DMS53 treated with DMSO at 0.1 percent for 48 hours (cell line): ENCODE data around the gene PRDM16.

Experiments
- DNase-seq: peaks from one replicate; lab custom pipeline; 2025; ENCODE audit not compliant: unreplicated experiment; lab: John Stamatoyannopoulos, UW

Gene PRDM16

GRCh38 chr1:3197781-3198316 is 128.8 kb downstream of the PRDM16 start:
- no peak for DNase-seq

GRCh38 chr1:3198371-3199271 is 129.6 kb downstream of the PRDM16 start:
- DNase-seq: no peak

GRCh38 chr1:3204725-3205124 is 135.7 kb downstream of the PRDM16 start:
- DNase-seq: no peak

- DNase-seq: no peak
Measured at GRCh38 chr1:3205815-3206214, 136.8 kb downstream of the PRDM16 start.

- no peak for DNase-seq
Measured at GRCh38 chr1:3206696-3207095, 137.7 kb downstream of the PRDM16 start.

- no peak for DNase-seq
Measured at GRCh38 chr1:3207217-3207848, 138.3 kb downstream of the PRDM16 start.

- DNase-seq: no peak
Measured at GRCh38 chr1:3208819-3209200, 139.8 kb downstream of the PRDM16 start.

GRCh38 chr1:3209201-3209600 is 140.2 kb downstream of the PRDM16 start:
- no peak for DNase-seq

- DNase-seq: no peak
Measured at GRCh38 chr1:3211582-3212375, 142.8 kb downstream of the PRDM16 start.

- DNase-seq: no peak
Measured at GRCh38 chr1:3212453-3213355, 143.7 kb downstream of the PRDM16 start.

- DNase-seq: no peak
Measured at GRCh38 chr1:3213730-3214129, 144.7 kb downstream of the PRDM16 start.

- DNase-seq: no peak
Measured at GRCh38 chr1:3215198-3216014, 146.4 kb downstream of the PRDM16 start.

GRCh38 chr1:3216015-3216391 is 147.0 kb downstream of the PRDM16 start:
- no peak for DNase-seq

GRCh38 chr1:3217181-3217641 is 148.2 kb downstream of the PRDM16 start:
- DNase-seq: no peak

- DNase-seq: no peak
Measured at GRCh38 chr1:3217979-3218679, 149.1 kb downstream of the PRDM16 start.

- DNase-seq: no peak
Measured at GRCh38 chr1:3219005-3219790, 150.2 kb downstream of the PRDM16 start.

GRCh38 chr1:3219791-3220467 is 150.9 kb downstream of the PRDM16 start:
- DNase-seq: no peak
